BE2C (cell line): ENCODE data around the gene BCKDHA.

ENCODE experiments used
- DNase-seq: peaks from one replicate; pipeline ENCODE4 v3.0.0-alpha.2; 2020
- H3K27me3 ChIP-seq: fragments of 250-450 bp; sonication (Bioruptor Pico); 2 replicates; pipeline ENCODE4 v1.5.1; 2020; ENCODE audit warnings: mild to moderate bottlenecking
- H3K36me3 ChIP-seq: fragments of 250-450 bp; sonication (Bioruptor Pico); 2 replicates; pipeline ENCODE4 v1.5.1; 2020; ENCODE audit warnings: mild to moderate bottlenecking
- H3K4me1 ChIP-seq: fragments of 250-450 bp; sonication (Bioruptor Pico); 2 replicates; pipeline ENCODE4 v1.5.1; 2020
- H3K4me3 ChIP-seq: 2 replicates; pipeline ENCODE4 v1.5.1; 2011; ENCODE audit warnings: low read depth, low read length
- H3K9me3 ChIP-seq: fragments of 250-450 bp; sonication (Bioruptor Pico); 2 replicates; pipeline ENCODE4 v1.5.1; 2020
- TF ChIP-seq, protein P1 (sequence below): IDR thresholded peaks from 2 replicates; pipeline ENCODE4 v1.5.1; 2012; ENCODE audit warnings: mild to moderate bottlenecking, low read depth, low read length

BCKDHA gene

DNA sequence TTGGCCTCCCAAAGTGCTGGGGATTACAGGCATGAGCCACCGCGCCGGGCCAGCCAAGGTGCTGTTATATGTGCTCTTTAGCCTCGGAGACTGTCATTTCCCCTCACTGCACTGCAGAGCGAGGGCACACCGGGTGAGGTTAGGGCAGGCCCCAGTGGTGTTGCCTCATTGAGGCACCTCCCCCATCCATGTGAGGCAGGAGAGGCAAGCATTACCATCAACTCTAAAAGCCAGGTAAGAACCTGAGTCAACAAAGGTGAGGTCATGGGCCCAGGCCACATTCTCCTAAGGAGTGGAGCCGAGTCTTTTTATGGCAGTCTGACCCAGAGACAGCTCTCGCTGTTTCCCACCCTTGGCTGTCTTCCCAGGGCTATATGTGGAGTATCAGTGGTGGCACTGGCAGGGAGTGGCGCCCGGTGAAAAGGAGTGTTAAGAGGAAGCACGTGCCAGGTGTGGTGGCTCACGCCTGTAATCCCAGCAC is 18.6 kb downstream of the BCKDHA start:
- no peak overlapping the region for H3K4me3 ChIP-seq
- no peak for DNase-seq
- H3K9me3 ChIP-seq, result no peaks in the 10 kb centered on the region
- TF ChIP-seq, protein P1, sequence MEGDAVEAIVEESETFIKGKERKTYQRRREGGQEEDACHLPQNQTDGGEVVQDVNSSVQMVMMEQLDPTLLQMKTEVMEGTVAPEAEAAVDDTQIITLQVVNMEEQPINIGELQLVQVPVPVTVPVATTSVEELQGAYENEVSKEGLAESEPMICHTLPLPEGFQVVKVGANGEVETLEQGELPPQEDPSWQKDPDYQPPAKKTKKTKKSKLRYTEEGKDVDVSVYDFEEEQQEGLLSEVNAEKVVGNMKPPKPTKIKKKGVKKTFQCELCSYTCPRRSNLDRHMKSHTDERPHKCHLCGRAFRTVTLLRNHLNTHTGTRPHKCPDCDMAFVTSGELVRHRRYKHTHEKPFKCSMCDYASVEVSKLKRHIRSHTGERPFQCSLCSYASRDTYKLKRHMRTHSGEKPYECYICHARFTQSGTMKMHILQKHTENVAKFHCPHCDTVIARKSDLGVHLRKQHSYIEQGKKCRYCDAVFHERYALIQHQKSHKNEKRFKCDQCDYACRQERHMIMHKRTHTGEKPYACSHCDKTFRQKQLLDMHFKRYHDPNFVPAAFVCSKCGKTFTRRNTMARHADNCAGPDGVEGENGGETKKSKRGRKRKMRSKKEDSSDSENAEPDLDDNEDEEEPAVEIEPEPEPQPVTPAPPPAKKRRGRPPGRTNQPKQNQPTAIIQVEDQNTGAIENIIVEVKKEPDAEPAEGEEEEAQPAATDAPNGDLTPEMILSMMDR, result no peak
- peaks cover 11% of the 10 kb centered on the region for H3K4me1 ChIP-seq
- peaks cover 49% of the 10 kb centered on the region for H3K36me3 ChIP-seq
- no peaks in the 10 kb centered on the region for H3K27me3 ChIP-seq

DNA sequence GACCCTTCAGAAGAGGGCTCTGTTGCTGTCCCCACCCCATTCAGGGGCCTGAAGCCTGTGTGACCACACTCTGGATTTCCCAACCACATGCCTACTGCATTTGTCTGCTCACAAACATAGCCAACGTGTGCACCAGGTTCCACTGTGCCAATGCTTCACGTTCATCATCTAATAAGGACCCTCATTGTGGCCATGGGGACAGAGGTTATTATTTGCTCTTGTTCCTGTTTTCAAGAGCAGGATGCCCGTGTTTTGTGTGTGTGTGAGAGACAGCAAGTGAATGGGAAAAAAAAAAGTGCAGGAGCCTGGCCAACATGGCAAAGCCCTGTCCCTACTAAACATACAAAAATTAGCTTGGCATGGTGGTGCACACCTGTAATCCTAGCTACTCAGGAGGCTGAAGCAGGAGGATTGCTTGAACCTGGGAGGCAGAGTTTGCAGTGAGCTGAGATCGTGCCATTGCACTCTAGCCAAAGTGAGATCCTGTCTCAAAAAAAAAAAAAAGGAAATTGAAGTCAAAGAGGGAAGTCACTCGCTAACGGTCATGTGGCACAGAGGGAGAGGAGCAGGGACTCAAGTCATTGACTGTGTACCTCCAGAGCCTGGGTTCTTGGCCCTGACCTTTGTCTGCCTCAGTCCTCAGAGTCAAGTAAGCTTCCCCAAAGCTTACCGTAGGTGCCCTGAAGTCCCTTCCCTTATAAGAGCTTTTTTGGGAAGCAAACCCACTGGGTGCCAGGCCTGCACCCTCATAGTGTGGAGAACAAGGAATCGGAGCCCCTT is 22.7 kb downstream of the BCKDHA start:
- TF ChIP-seq, protein P1, result no peak
- Histone ChIP-seq H3K36me3 (peaks cover 34% of the 10 kb centered on the region), H3K4me1 (no peaks in the 10 kb centered on the region; the same call in 1 of the 2 replicates), H3K27me3 (no peaks in the 10 kb centered on the region), H3K9me3 (no peaks in the 10 kb centered on the region), H3K4me3 (no peak overlapping the region)
- DNase-seq, result no peak

DNA sequence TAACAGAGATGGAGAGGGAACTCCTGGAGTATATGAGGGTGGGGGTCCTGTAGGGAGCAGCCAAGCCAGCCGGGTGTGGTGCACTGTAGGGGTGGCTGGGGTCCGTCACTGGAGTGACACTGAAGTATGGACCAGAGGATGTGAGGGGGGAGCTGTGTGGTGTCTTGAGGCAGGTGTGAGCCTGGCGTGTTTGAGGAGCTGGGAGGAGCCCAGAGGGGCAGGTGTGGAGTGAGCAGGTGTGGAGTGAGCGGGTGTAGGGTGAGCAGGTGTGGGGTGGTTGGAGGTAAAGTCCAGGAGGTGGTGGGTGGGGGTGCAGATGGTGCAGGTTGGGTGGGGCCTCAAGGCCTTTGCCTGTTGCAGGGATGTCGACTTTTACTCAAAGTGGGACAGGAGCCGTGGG is 23.7 kb downstream of the BCKDHA start:
- H3K4me1 ChIP-seq, result no peaks in the 10 kb centered on the region
- no peaks in the 10 kb centered on the region for H3K9me3 ChIP-seq
- no peaks in the 10 kb centered on the region for H3K27me3 ChIP-seq
- peaks cover 32% of the 10 kb centered on the region for H3K36me3 ChIP-seq
- TF ChIP-seq, protein P1, result no peak
- DNase-seq, result no peak
- no peak overlapping the region for H3K4me3 ChIP-seq

DNA sequence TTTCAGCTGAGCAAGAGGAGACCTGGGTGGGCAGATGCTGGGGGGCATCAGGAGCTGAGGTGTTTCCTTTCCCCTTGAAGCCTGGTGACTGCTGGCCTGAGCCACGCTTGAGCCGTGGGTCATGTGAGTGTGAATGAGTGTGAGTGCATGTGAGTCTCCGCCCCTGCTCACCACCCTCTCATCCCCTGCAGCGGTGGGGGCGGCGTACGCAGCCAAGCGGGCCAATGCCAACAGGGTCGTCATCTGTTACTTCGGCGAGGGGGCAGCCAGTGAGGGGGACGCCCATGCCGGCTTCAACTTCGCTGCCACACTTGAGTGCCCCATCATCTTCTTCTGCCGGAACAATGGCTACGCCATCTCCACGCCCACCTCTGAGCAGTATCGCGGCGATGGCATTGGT is 24.4 kb downstream of the BCKDHA start:
- Histone ChIP-seq H3K36me3 (peaks cover 33% of the 10 kb centered on the region), H3K9me3 (no peaks in the 10 kb centered on the region), H3K4me3 (no peak overlapping the region), H3K4me1 (peaks cover 4% of the 10 kb centered on the region; the same call in 1 of the 2 replicates), H3K27me3 (no peaks in the 10 kb centered on the region)
- no peak for DNase-seq
- TF ChIP-seq, protein P1, result no peak

DNA sequence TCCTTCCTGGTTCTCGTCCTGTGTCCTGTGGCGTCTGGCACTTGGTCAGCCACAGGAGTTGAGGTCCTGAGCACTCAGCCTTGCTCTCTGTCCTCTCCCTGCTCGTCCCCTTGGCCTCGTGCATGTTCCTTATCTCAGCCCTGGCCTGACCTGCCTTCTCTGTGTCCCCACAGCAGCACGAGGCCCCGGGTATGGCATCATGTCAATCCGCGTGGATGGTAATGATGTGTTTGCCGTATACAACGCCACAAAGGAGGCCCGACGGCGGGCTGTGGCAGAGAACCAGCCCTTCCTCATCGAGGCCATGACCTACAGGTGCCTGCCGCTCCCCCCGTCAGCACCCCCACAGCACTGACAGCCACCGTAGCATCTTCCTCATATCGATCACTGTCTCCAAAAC is 24.8 kb downstream of the BCKDHA start:
- TF ChIP-seq, protein P1, result no peak
- no peaks in the 10 kb centered on the region for H3K27me3 ChIP-seq
- H3K4me1 ChIP-seq, result peaks cover 6% of the 10 kb centered on the region; the same call in 1 of the 2 replicates
- H3K4me3 ChIP-seq, result no peak overlapping the region
- H3K36me3 ChIP-seq, result peaks cover 30% of the 10 kb centered on the region
- DNase-seq, result no peak
- H3K9me3 ChIP-seq, result no peaks in the 10 kb centered on the region

DNA sequence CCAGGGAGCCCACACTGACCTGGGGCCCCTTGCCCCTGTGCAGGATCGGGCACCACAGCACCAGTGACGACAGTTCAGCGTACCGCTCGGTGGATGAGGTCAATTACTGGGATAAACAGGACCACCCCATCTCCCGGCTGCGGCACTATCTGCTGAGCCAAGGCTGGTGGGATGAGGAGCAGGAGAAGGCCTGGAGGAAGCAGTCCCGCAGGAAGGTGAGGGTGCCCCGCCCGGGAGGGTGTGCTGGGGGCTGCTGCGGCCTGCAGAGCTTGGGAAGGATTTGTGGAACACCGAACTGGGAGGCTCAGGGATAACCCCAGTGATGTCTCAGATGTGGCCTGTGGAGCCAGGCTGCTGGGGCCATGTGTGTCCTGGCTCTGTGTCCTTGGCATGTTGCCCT is 25.3 kb downstream of the BCKDHA start:
- H3K36me3 ChIP-seq, result peaks cover 29% of the 10 kb centered on the region
- no peak for DNase-seq

More for the DNA sequence above, 25.3 kb downstream of the BCKDHA start:
- no peaks in the 10 kb centered on the region for H3K27me3 ChIP-seq
- TF ChIP-seq, protein P1, result no peak
- H3K4me1 ChIP-seq, result peaks cover 6% of the 10 kb centered on the region; the same call in 1 of the 2 replicates
- no peak overlapping the region for H3K4me3 ChIP-seq
- no peaks in the 10 kb centered on the region for H3K9me3 ChIP-seq
